ENCODE measurements around the gene MRPL51.
"Not testable (repeated sequence)": the region's sequence is repeated elsewhere in the genome, so short reads cannot be mapped to it uniquely, and the experiment has no call there.

MRPL51 gene

GRCh38 chr12:6530576-6531260, 37.7 kb upstream of the MRPL51 start:
- DNase-seq: no peak

GRCh38 chr12:6529291-6529737, 36.3 kb upstream of the MRPL51 start:
- DNase-seq: no peak

GRCh38 chr12:6528539-6529235, 35.6 kb upstream of the MRPL51 start:
- no peak for DNase-seq

GRCh38 chr12:6527711-6528110, 34.6 kb upstream of the MRPL51 start:
- no peak for DNase-seq

GRCh38 chr12:6526766-6527525, 33.9 kb upstream of the MRPL51 start:
- DNase-seq: no peak

- no peak for DNase-seq
Observed at GRCh38 chr12:6526201-6526600, 33.1 kb upstream of the MRPL51 start.

- no peak for DNase-seq
Observed at GRCh38 chr12:6524648-6525047, 31.6 kb upstream of the MRPL51 start.

- no peak for DNase-seq
Observed at GRCh38 chr12:6523708-6524107, 30.6 kb upstream of the MRPL51 start.

GRCh38 chr12:6522193-6522592, 29.1 kb upstream of the MRPL51 start:
- no peak for DNase-seq

- DNase-seq: no peak
Observed at GRCh38 chr12:6520186-6520585, 27.1 kb upstream of the MRPL51 start.

GRCh38 chr12:6508087-6508486, 15.0 kb upstream of the MRPL51 start:
- no peak for DNase-seq

GRCh38 chr12:6507102-6507998, 14.3 kb upstream of the MRPL51 start:
- DNase-seq: no peak

- no peak for DNase-seq
Observed at GRCh38 chr12:6500466-6500865, 7.4 kb upstream of the MRPL51 start.

- not testable (repeated sequence) for DNase-seq
Observed at GRCh38 chr12:6497291-6497690, 4.2 kb upstream of the MRPL51 start.

GRCh38 chr12:6494968-6495367, 1.9 kb upstream of the MRPL51 start:
- no peak for DNase-seq

GRCh38 chr12:6494258-6494743, 1.2 kb upstream of the MRPL51 start:
- DNase-seq: no peak

GRCh38 chr12:6493497-6494257, 615 bp upstream of the MRPL51 start, which contains the start of gene NCAPD2:
NCAPD2 (plus strand) TSS chr12:6494102; CDS start chr12:6495099, 997 bp downstream.
- DNase-seq: peak; percentile 98

- not testable (repeated sequence) for DNase-seq
Observed at GRCh38 chr12:6490673-6491072, 2.4 kb downstream of the MRPL51 start.

- DNase-seq: no peak
Observed at GRCh38 chr12:6489449-6489848, 3.6 kb downstream of the MRPL51 start.

GRCh38 chr12:6488240-6488639, 4.8 kb downstream of the MRPL51 start:
- DNase-seq: no peak

GRCh38 chr12:6478416-6478815, 14.6 kb downstream of the MRPL51 start:
- no peak for DNase-seq
